Measurements from ENCODE around the gene ACTL6B. TPM values are rescaled to one million over a fixed set of nuclear protein-coding genes. Genes with fewer than 3 reads are reported as not detected.

Gene ACTL6B
- total and polyA plus RNA-seq, 2 of the 13 experiments (the other 11 are each of a cell fraction or from before 2014, with no cell fraction given), result not detected

GRCh38 chr7:100611983-100612729 lies 44.1 kb downstream of the ACTL6B start, which contains the start of gene MOSPD3 (continued):
- TF ChIP-seq ZNF280B (CRISPR knock-in tag; IDR thresholded peaks at IDR 0.05; ENCODE audit: borderline replicate concordance), result no peak
- no peak for TF ChIP-seq ZNF20 (CRISPR knock-in tag; IDR thresholded peaks at IDR 0.05)
- no peak for TF ChIP-seq FOXM1 (CRISPR knock-in tag; IDR thresholded peaks at IDR 0.05)
- no peak for TF ChIP-seq SYNCRIP (IDR thresholded peaks at IDR 0.05; ENCODE audit: insufficient read depth, low read depth, low read length)
- no peak for TF ChIP-seq ZKSCAN8 (CRISPR knock-in tag; IDR thresholded peaks at IDR 0.05; ENCODE audit: borderline replicate concordance)
- TF ChIP-seq TRIM24 (CRISPR knock-in tag; IDR thresholded peaks at IDR 0.05), result no peak
- TF ChIP-seq ESRRA (CRISPR knock-in tag; IDR thresholded peaks at IDR 0.05; ENCODE audit: low read depth), result no peak
- peak; percentile 17; the same call in 1 of the 2 replicates for TF ChIP-seq ERF (CRISPR knock-in tag; IDR thresholded peaks at IDR 0.05)
- TF ChIP-seq THAP9 (CRISPR knock-in tag; IDR thresholded peaks at IDR 0.05; ENCODE audit: borderline replicate concordance), result no peak
- TF ChIP-seq ZNF720 (CRISPR knock-in tag; IDR thresholded peaks at IDR 0.05), result no peak
- no peak for TF ChIP-seq DZIP1 (CRISPR knock-in tag; IDR thresholded peaks at IDR 0.05)
- TF ChIP-seq GATAD1 (CRISPR knock-in tag; IDR thresholded peaks at IDR 0.05), result peak; percentile 86
- TF ChIP-seq JUND (CRISPR knock-in tag; IDR thresholded peaks at IDR 0.05), result no peak
- no peak for TF ChIP-seq MTF2 (CRISPR knock-in tag; IDR thresholded peaks at IDR 0.05; ENCODE audit: borderline replicate concordance)
- TF ChIP-seq FOXO4 (CRISPR knock-in tag; conservative IDR thresholded peaks at IDR 0.05), result no peak
- no peak for TF ChIP-seq ZNF530 (CRISPR knock-in tag; IDR thresholded peaks at IDR 0.05; ENCODE audit: low read depth)
- TF ChIP-seq ZSCAN5A (CRISPR knock-in tag; IDR thresholded peaks at IDR 0.05; ENCODE audit: borderline replicate concordance), result no peak
- TF ChIP-seq ISL2 (CRISPR knock-in tag; IDR thresholded peaks at IDR 0.05), result no peak; the same call in 1 of the 2 replicates
